GM12891 (cell line): ENCODE results near the gene APC2.

Source experiments
- POLR2A ChIP-seq: IDR thresholded peaks from 2 replicates; pipeline ENCODE4 v1.6.1; 2011; ENCODE audit warnings: low read depth, low read length, control low read depth
- POLR2AphosphoS5 ChIP-seq: IDR thresholded peaks from 2 replicates; pipeline ENCODE4 v1.6.1; 2011; ENCODE audit warnings: low read depth, low read length, control low read depth
- TAF1 ChIP-seq: IDR thresholded peaks from 2 replicates; pipeline ENCODE4 v1.6.1; 2011; ENCODE audit warnings: low read depth, low read length, control low read depth

DNA sequence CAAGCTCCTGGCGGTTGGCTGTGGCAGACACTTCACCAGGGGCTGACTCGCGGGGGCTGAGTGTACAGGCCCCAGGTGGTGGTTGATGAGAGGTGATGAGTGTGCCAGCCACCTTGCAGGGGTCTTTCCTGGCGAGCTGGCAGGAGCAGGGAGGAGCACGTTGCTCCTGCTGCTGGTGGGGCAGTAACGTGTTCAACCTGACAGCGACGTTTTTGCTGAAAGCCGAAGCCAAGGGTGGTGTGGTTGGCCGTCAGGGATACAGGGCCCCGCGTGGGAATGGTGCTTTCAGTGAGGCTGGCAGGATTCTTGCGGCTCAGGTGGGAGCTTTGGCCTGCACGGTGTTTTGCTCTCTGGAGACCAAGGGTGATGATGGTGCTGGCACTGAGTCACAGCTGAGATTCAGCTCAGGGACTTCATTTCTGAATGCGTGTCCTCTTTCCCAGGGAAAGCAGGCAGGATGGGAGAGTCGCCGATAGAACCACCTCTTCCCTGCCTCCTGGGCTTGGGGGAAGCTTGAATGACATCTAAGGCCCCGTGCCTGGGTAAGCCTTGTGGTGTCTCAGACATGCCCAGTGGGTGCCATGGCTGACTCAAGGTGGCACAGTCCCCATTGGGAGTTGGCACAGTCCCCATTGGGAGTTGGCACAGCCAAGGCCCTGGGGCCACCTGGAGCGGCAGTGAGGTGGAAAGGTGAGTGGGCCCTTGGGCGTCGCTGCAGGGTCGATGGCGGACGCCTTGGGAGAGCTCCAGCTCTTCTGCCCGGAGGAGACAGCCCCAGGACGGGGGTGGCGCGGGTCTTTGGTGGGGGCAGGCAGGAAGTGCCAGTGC, 33.7 kb upstream of the APC2 start:
- TF ChIP-seq POLR2A (no peak; the same call in 1 of the 2 replicates), TAF1 (no peak), POLR2AphosphoS5 (0 out of 2 replicates have a peak, but pooled peaks have one; percentile 1)
